Gastrocnemius medialis (tissue), 4 donors: ENCODE results near the gene CCNF.

Source experiments
- POLR2A ChIP-seq, 2 donors: fragments of 450-650 bp; IDR thresholded peaks; one replicate each; pipeline ENCODE4 v1.6.1; 2017; ENCODE audit warnings: antibody characterized with exemption in 2 of 2, mild to moderate bottlenecking in 2 of 2, moderate library complexity in 2 of 2
- TF ChIP-seq, protein P1 (sequence below), 5 experiments: fragments of 450-650 bp in 3 of 5; fragments of 200-600 bp in 2 of 5; sonication (generic) in 2 of 5; IDR thresholded peaks in 4 of 5; conservative IDR thresholded peaks in 1 of 5; 1 replicate in 4 of 5; 2 replicates in 1 of 5; pipeline ENCODE4 v1.5.1; 2016 to 2019; ENCODE audit warnings: antibody characterized with exemption in 5 of 5, mild to moderate bottlenecking in 3 of 5, moderate library complexity in 3 of 5

DNA sequence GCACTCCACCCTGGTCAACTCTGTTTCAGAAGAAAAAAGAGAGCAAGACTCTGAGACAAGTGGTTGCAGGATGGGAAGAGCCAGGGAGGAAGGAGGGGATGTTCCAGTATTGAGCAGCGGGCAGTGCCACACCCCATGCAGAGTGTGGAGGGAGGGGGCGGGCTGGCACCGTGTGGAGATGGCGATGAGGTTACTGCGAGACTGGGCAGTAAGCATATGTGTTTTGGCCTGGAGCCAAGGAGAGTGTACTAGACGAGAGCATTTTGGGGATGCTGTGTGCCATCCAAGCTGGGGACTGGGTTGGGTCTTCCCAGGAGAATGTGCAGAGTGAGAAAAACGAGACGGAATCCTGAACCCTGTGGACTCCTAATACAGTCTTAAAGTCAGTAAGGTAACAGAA is 49.0 kb downstream of the CCNF start:
- TF ChIP-seq, protein P1, sequence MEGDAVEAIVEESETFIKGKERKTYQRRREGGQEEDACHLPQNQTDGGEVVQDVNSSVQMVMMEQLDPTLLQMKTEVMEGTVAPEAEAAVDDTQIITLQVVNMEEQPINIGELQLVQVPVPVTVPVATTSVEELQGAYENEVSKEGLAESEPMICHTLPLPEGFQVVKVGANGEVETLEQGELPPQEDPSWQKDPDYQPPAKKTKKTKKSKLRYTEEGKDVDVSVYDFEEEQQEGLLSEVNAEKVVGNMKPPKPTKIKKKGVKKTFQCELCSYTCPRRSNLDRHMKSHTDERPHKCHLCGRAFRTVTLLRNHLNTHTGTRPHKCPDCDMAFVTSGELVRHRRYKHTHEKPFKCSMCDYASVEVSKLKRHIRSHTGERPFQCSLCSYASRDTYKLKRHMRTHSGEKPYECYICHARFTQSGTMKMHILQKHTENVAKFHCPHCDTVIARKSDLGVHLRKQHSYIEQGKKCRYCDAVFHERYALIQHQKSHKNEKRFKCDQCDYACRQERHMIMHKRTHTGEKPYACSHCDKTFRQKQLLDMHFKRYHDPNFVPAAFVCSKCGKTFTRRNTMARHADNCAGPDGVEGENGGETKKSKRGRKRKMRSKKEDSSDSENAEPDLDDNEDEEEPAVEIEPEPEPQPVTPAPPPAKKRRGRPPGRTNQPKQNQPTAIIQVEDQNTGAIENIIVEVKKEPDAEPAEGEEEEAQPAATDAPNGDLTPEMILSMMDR (IDR thresholded peaks at IDR 0.05 in 4 of 5, conservative IDR thresholded peaks at IDR 0.05 in 1 of 5): no peak
- no peak for TF ChIP-seq POLR2A (IDR thresholded peaks at IDR 0.05)
